Neural progenitor cell (in vitro differentiated cells): Measurements from ENCODE around the gene KLF18.

Experiments used
- CTCF ChIP-seq: fragments of 200-600 bp; sonication (generic); IDR thresholded peaks from 2 replicates; pipeline ENCODE4 v1.5.1; 2017; ENCODE audit warnings: antibody characterized with exemption, mild to moderate bottlenecking
- EZH2 ChIP-seq: fragments of 200-600 bp; sonication (generic); IDR thresholded peaks from 2 replicates; pipeline ENCODE4 v1.6.1; 2017; ENCODE audit warnings: antibody characterized with exemption, mild to moderate bottlenecking, moderate library complexity
- EZH2phosphoT487 ChIP-seq: fragments of 200-600 bp; sonication (generic); IDR thresholded peaks from 2 replicates; pipeline ENCODE4 v1.6.1; 2017; ENCODE audit warnings: antibody characterized with exemption

DNA sequence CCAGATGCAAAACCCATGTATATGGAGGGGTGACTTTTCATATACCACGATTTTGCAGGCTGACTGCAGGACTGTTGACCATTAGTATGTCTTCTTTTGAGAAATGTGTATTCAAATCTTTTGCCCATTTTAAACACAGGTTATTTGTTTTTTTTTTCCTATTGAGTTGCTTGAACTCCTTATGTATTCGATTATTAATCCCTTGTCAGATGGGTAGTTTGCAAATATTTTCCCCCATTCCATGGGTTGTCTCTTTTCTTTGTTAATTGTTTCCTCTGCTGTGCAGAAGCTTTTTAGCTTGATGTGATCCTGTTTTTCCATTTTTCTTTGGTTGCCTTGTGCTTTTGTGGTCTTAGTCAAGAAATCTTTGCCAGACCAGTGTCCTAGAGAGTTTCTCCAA lies 47.4 kb downstream of the KLF18 start:
- TF ChIP-seq EZH2phosphoT487 = no peak
- no peak for TF ChIP-seq CTCF
- no peak for TF ChIP-seq EZH2
